MM.1S (cell line): ENCODE measurements around the gene CROT.
A peak's percentile ranks its signal among the peaks of the same experiment; 100 is the strongest.

Experiments used
- DNase-seq: peaks from one replicate; pipeline ENCODE4 v3.0.0-alpha.2; 2015
- H2AFZ ChIP-seq: fragments of 300-600 bp; sonication (generic); 2 replicates; pipeline ENCODE4 v1.6.0; 2016; ENCODE audit warnings: antibody characterized with exemption, low read length
- H3F3A ChIP-seq: fragments of 300-600 bp; sonication (generic); 2 replicates; pipeline ENCODE4 v1.6.1; 2016; ENCODE audit warnings: mild to moderate bottlenecking, antibody characterized with exemption, low read length, moderate library complexity, mixed read lengths; ENCODE audit not compliant: insufficient read depth
- H3K27ac ChIP-seq: fragments of 300-600 bp; sonication (generic); 2 replicates; pipeline ENCODE4 v1.5.1; 2016; ENCODE audit warnings: mild to moderate bottlenecking, low read length
- H3K27me3 ChIP-seq: fragments of 300-600 bp; sonication (generic); replicated peaks from 2 replicates; pipeline ENCODE4 v1.6.0; 2016; ENCODE audit warnings: low read length; ENCODE audit not compliant: insufficient read depth
- H3K36me3 ChIP-seq: fragments of 300-600 bp; sonication (generic); replicated peaks from 2 replicates; pipeline ENCODE4 v1.6.1; 2016; ENCODE audit warnings: mild to moderate bottlenecking, low read length, mixed read lengths; ENCODE audit not compliant: insufficient read depth
- H3K4me1 ChIP-seq: fragments of 300-600 bp; sonication (generic); 2 replicates; pipeline ENCODE4 v1.6.1; 2016; ENCODE audit warnings: low read length, mixed read lengths
- H3K4me2 ChIP-seq: fragments of 300-600 bp; sonication (generic); 2 replicates; pipeline ENCODE4 v1.6.0; 2016; ENCODE audit warnings: low read depth, low read length
- H3K4me3 ChIP-seq: fragments of 300-600 bp; sonication (generic); 2 replicates; pipeline ENCODE4 v1.5.1; 2016; ENCODE audit warnings: low read length, mixed read lengths
- H3K79me2 ChIP-seq: fragments of 300-600 bp; sonication (generic); 2 replicates; pipeline ENCODE4 v1.6.1; 2016; ENCODE audit warnings: mixed run types, low read length, mixed read lengths
- H3K9ac ChIP-seq: fragments of 300-600 bp; sonication (generic); 2 replicates; pipeline ENCODE4 v1.6.1; 2016; ENCODE audit warnings: low read length, mixed read lengths
- H3K9me2 ChIP-seq: fragments of 300-600 bp; sonication (generic); replicated peaks from 2 replicates; pipeline ENCODE4 v1.6.1; 2016; ENCODE audit warnings: mild to moderate bottlenecking, low read length, mixed read lengths; ENCODE audit not compliant: insufficient read depth
- H3K9me3 ChIP-seq: fragments of 300-600 bp; sonication (generic); replicated peaks from 2 replicates; pipeline ENCODE4 v1.6.1; 2016; ENCODE audit warnings: mild to moderate bottlenecking, low read length, mixed read lengths; ENCODE audit not compliant: insufficient read depth
- H4K20me1 ChIP-seq: fragments of 300-600 bp; sonication (generic); 2 replicates; pipeline ENCODE4 v1.6.1; 2016; ENCODE audit warnings: mild to moderate bottlenecking, low read length, moderate library complexity, mixed read lengths; ENCODE audit not compliant: insufficient read depth
- CTCF ChIP-seq: fragments of 300-600 bp; sonication (generic); IDR thresholded peaks from 2 replicates; pipeline ENCODE4 v1.5.1; 2016; ENCODE audit warnings: antibody characterized with exemption, low read length, mixed read lengths
- EZH2 ChIP-seq: fragments of 300-600 bp; sonication (generic); optimal IDR thresholded peaks from 2 replicates; pipeline ENCODE3; 2017; ENCODE audit warnings: low read depth, mild to moderate bottlenecking, antibody characterized with exemption, low read length, mixed read lengths
- EZH2phosphoT487 ChIP-seq: fragments of 300-600 bp; sonication (generic); IDR thresholded peaks from 2 replicates; pipeline ENCODE4 v1.6.1; 2018; ENCODE audit warnings: antibody characterized with exemption, low read length

Gene CROT

GRCh38 chr7:87363342-87363741 is 17.9 kb downstream of the CROT start:
- no peaks in the 10 kb centered on the region for H4K20me1 ChIP-seq
- H3K4me2 ChIP-seq, result no peak overlapping the region
- no peaks in the 10 kb centered on the region for H3K9me3 ChIP-seq
- no peak for DNase-seq
- H3F3A ChIP-seq, result no peaks in the 10 kb centered on the region
- H2AFZ ChIP-seq, result no peak overlapping the region
- H3K9ac ChIP-seq, result no peak overlapping the region
- no peaks in the 10 kb centered on the region for H3K36me3 ChIP-seq
- H3K4me1 ChIP-seq, result no peaks in the 10 kb centered on the region
- TF ChIP-seq EZH2phosphoT487 (no peak), EZH2 (no peak), CTCF (no peak)
- H3K4me3 ChIP-seq, result no peak overlapping the region
- no peaks in the 10 kb centered on the region for H3K27me3 ChIP-seq
- H3K79me2 ChIP-seq, result no peaks in the 10 kb centered on the region
- no peak overlapping the region for H3K27ac ChIP-seq
- H3K9me2 ChIP-seq, result no peaks in the 10 kb centered on the region

DNA sequence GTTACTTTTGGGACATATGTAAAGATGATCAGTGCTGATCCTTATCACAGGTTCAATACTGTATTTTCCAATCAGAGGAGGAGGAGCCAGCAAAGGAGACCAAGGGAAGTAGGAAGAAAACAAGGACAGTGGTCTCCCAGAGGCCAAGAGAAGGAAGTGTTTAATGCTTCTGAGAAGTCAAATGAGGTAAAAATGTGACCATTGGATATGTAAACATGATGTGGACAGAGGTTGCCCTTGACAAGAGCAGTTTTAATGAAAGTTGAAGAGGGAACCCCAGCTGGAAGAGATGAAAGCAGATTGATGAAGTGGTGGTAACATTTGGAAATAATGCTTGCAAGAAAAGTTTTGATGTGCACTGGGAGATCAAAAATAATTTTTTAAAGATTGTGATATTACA is 18.8 kb downstream of the CROT start:
- Histone ChIP-seq H3K27me3 (no peaks in the 10 kb centered on the region), H3K36me3 (no peaks in the 10 kb centered on the region), H3K9me2 (no peaks in the 10 kb centered on the region), H3K9me3 (no peaks in the 10 kb centered on the region), H3K9ac (no peak overlapping the region), H3K4me1 (no peaks in the 10 kb centered on the region), H3K4me3 (no peak overlapping the region), H4K20me1 (no peaks in the 10 kb centered on the region), H2AFZ (no peak overlapping the region), H3K4me2 (no peak overlapping the region), H3K79me2 (no peaks in the 10 kb centered on the region), H3F3A (no peaks in the 10 kb centered on the region), H3K27ac (no peak overlapping the region)
- no peak for DNase-seq
- TF ChIP-seq EZH2phosphoT487, result no peak
- no peak for TF ChIP-seq EZH2
- TF ChIP-seq CTCF, result no peak

- no peak overlapping the region for H3K9ac ChIP-seq
- H4K20me1 ChIP-seq, result no peaks in the 10 kb centered on the region
- H3K4me2 ChIP-seq, result no peak overlapping the region
- no peak overlapping the region for H2AFZ ChIP-seq
- H3K4me1 ChIP-seq, result no peaks in the 10 kb centered on the region
- no peaks in the 10 kb centered on the region for H3F3A ChIP-seq
- H3K9me2 ChIP-seq, result no peaks in the 10 kb centered on the region
- H3K36me3 ChIP-seq, result no peaks in the 10 kb centered on the region
- peak; percentile 34 for DNase-seq
- no peaks in the 10 kb centered on the region for H3K9me3 ChIP-seq
- no peaks in the 10 kb centered on the region for H3K27me3 ChIP-seq
- no peak for TF ChIP-seq CTCF
- TF ChIP-seq EZH2, result no peak
- no peak for TF ChIP-seq EZH2phosphoT487
- no peak overlapping the region for H3K27ac ChIP-seq
- H3K4me3 ChIP-seq, result no peak overlapping the region
- no peaks in the 10 kb centered on the region for H3K79me2 ChIP-seq
These were observed 23.8 kb downstream of the CROT start for GRCh38 chr7:87369216-87369615.
